H4 (cell line): ENCODE measurements around the gene SLC12A3. TPM values are rescaled to one million over a fixed set of nuclear protein-coding genes. Genes with fewer than 3 reads are reported as not detected.

Experiments
- DNase-seq: peaks from one replicate; pipeline ENCODE4 v3.0.0-alpha.2; 2015; ENCODE audit warnings: low spot score
- total RNA-seq: library from RNA; depleted of rRNA; stranded (reverse); fragments of >200 nt; shearing (Covaris generic); gene quantifications from 2 replicates; pipeline ENCODE4 v1.2.3, GENCODE V29; 2014

The SLC12A3 gene
- total RNA-seq, 1 experiment from 2014 or later: not detected

GRCh38 chr16:56886826-56887225 is 21.8 kb downstream of the SLC12A3 start:
- DNase-seq: no peak

DNA sequence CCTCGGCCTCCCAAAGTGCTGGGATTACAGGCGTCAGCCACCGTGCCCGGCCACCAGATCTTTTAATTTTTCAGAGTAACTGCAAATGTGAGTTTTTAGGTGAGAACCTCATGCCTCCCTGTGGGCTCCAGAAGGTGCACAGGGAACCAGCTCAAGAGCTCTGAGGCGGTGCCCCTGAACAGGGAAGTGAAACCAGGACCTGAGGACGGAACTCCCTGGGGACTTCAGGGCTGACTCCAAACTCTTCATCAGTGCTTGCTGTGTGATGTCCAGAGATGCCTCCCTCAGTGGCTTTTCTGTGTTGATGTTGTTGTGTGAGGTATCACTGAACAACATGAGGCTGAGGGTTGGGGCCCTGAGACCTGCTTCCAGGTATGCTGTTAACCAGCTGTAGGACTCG is 23.8 kb downstream of the SLC12A3 start:
- DNase-seq: no peak

- DNase-seq: no peak
Observed at GRCh38 chr16:56889206-56889605, 24.2 kb downstream of the SLC12A3 start.

- DNase-seq: no peak
Observed at GRCh38 chr16:56891685-56892084, 26.7 kb downstream of the SLC12A3 start.

- DNase-seq: no peak
Observed at GRCh38 chr16:56892705-56893104, 27.7 kb downstream of the SLC12A3 start.

- DNase-seq: no peak
Observed at GRCh38 chr16:56894331-56894917, 29.4 kb downstream of the SLC12A3 start.

DNA sequence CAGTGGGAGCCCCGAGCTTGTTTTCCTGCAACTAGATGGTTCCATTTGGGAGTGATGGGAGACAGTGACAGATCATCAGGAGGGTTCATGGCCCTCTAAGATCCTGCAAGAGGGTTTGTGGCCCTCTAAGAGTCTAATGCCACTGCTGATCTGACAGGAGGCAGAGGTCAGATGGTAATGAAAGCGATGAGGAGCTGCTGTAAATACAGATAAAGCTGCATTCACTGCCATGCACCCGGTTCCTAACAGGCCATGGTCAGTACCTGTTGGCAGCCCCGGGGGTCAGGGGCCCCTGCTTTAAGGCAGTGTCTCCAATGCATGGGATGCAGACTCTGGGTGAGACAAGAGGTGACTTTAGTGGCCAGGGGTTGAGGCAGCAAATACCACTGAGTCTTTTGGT is 30.8 kb downstream of the SLC12A3 start:
- DNase-seq: no peak

DNA sequence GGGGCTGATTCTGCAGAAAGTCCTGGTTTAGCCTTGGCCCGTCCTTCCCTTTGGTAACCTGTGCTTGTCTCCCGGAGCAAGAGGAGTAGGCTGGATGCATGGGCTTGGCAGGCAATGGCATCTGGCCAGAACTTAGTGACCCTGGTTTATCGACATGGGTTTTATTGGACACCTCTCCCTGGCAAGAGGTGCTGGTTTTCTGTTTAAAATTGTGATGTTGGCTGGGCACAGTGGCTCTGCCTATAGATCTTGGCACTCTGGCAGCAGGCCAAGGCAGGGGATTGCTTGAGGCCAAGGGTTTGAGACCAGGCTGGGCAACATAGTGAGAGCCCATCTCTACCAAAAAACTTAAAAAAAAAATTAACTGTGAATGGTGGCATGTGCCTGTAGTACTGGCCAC is 31.2 kb downstream of the SLC12A3 start:
- no peak for DNase-seq

GRCh38 chr16:56897026-56897799 is 32.2 kb downstream of the SLC12A3 start:
- no peak for DNase-seq

DNA sequence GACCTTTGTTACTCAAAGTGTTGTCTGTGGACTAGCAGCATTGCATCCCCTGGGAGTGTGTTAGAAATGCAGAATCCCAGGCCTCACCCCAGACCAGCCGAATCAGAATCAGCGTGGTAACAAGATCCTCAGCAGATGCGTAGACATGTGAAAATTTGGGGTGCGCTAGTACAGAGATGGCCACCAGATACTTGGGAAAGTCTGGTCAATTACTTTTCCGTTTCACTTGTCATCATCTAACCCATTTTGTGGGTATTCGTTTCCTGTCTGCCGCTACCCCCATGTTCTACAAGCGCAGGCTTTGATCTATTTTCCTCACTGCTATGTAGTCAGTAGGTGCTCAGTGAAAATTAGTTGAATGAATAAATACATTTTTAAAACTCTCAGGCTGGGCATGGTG is 33.8 kb downstream of the SLC12A3 start:
- DNase-seq: no peak

DNA sequence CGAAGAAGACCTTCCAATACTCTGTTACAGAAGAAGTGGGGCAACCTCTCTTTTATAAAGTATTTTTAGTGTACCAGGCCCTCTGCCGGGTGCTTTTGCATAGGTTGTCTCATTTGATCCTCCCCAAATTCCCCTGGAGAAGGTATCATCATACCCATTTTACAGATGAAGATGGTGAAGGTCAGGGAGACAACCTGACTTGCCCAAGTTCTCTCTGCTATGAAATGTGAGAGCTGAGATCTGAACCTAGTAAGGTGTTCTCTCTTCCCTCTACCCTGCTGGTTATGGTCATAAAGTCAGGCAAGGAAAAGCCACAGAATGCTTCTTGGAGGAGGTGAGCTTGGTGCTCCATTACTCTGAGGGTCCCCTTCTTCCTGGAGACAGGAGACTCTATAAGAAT is 38.9 kb downstream of the SLC12A3 start:
- DNase-seq: no peak

DNA sequence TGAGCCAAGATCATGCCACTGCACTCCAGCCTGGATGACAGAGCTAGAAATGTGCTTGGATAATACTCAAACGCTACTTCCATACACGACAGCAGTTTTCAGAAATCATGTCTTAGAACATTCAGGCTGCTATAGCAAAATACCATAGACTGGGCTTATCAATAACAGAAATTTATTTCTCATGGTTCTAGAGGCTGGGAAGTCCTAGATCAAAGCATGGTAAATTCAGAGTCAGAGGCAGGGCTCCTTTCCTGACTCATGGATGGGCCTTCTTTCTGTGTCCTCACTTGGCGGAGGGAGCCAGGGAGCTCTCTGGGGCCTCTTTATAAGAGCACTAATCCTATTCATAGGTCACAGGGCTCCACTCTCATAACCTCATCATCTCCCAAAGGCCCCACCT is 42.4 kb downstream of the SLC12A3 start:
- DNase-seq: no peak

GRCh38 chr16:56909527-56909979 is 44.5 kb downstream of the SLC12A3 start:
- no peak for DNase-seq

GRCh38 chr16:56910112-56910511 is 45.1 kb downstream of the SLC12A3 start:
- no peak for DNase-seq

GRCh38 chr16:56910654-56911539 is 45.9 kb downstream of the SLC12A3 start:
- peak; percentile 67 for DNase-seq

- DNase-seq: no peak
Observed at GRCh38 chr16:56911771-56912571, 47.0 kb downstream of the SLC12A3 start.

- no peak for DNase-seq
Observed at GRCh38 chr16:56912746-56913708, 48.0 kb downstream of the SLC12A3 start.

- DNase-seq: no peak
Observed at GRCh38 chr16:56914896-56915295, 49.9 kb downstream of the SLC12A3 start.

- DNase-seq: no peak
Observed at GRCh38 chr16:56915336-56916119, 50.5 kb downstream of the SLC12A3 start.
